ENCODE measurements around the gene CMAS.

The CMAS gene

GRCh38 chr12:22029491-22029890, 16.5 kb upstream of the CMAS start:
- H3K4me3 ChIP-seq (ENCODE audit: low read depth in 1 of 2, low read length in 2 of 2), result no peak overlapping the region
- H3K27ac ChIP-seq (ENCODE audit: low read length), result no peak overlapping the region
- H3K4me1 ChIP-seq (ENCODE audit: control insufficient read depth in 1 of 2, insufficient read depth in 2 of 2, low read length in 2 of 2), result no peaks in the 10 kb centered on the region

GRCh38 chr12:22029991-22030390, 16.0 kb upstream of the CMAS start:
- H3K9me3 ChIP-seq (ENCODE audit: control insufficient read depth in 1 of 2, low read length in 2 of 2), result no peaks in the 10 kb centered on the region
- H3K27me3 ChIP-seq (ENCODE audit: low read depth, low read length), result no peaks in the 10 kb centered on the region
- H3K4me1 ChIP-seq (ENCODE audit: control insufficient read depth in 1 of 2, insufficient read depth in 2 of 2, low read length in 2 of 2), result no peaks in the 10 kb centered on the region
- no peaks in the 10 kb centered on the region for H3K36me3 ChIP-seq (ENCODE audit: control insufficient read depth in 1 of 2, insufficient read depth in 2 of 2, low read length in 2 of 2)
- H3K27ac ChIP-seq (ENCODE audit: low read length), result no peak overlapping the region
- H3K4me3 ChIP-seq (ENCODE audit: low read depth in 1 of 2, low read length in 2 of 2), result no peak overlapping the region

More at GRCh38 chr12:22029491-22029890, 16.5 kb upstream of the CMAS start:
- Histone ChIP-seq H3K36me3 (ENCODE audit: control insufficient read depth in 1 of 2, insufficient read depth in 2 of 2, low read length in 2 of 2) (no peaks in the 10 kb centered on the region), H3K27me3 (ENCODE audit: low read depth, low read length) (no peaks in the 10 kb centered on the region), H3K9me3 (ENCODE audit: control insufficient read depth in 1 of 2, low read length in 2 of 2) (no peaks in the 10 kb centered on the region)

GRCh38 chr12:22032732-22033131, 13.3 kb upstream of the CMAS start:
- Histone ChIP-seq H3K4me1 (ENCODE audit: control insufficient read depth in 1 of 2, insufficient read depth in 2 of 2, low read length in 2 of 2) (no peaks in the 10 kb centered on the region), H3K36me3 (ENCODE audit: control insufficient read depth in 1 of 2, insufficient read depth in 2 of 2, low read length in 2 of 2) (no peaks in the 10 kb centered on the region), H3K27me3 (ENCODE audit: low read depth, low read length) (no peaks in the 10 kb centered on the region), H3K27ac (ENCODE audit: low read length) (no peak overlapping the region), H3K4me3 (ENCODE audit: low read depth in 1 of 2, low read length in 2 of 2) (no peak overlapping the region), H3K9me3 (ENCODE audit: control insufficient read depth in 1 of 2, low read length in 2 of 2) (no peaks in the 10 kb centered on the region)

GRCh38 chr12:22034709-22035506, 11.1 kb upstream of the CMAS start:
- Histone ChIP-seq H3K9me3 (ENCODE audit: control insufficient read depth in 1 of 2, low read length in 2 of 2) (no peaks in the 10 kb centered on the region), H3K4me1 (ENCODE audit: control insufficient read depth in 1 of 2, insufficient read depth in 2 of 2, low read length in 2 of 2) (no peaks in the 10 kb centered on the region), H3K27me3 (ENCODE audit: low read depth, low read length) (no peaks in the 10 kb centered on the region), H3K27ac (ENCODE audit: low read length) (no peak overlapping the region), H3K4me3 (ENCODE audit: low read depth in 1 of 2, low read length in 2 of 2) (no peak overlapping the region), H3K36me3 (ENCODE audit: control insufficient read depth in 1 of 2, insufficient read depth in 2 of 2, low read length in 2 of 2) (no peaks in the 10 kb centered on the region)

GRCh38 chr12:22037947-22038346, 8.1 kb upstream of the CMAS start:
- Histone ChIP-seq H3K4me3 (ENCODE audit: low read depth in 1 of 2, low read length in 2 of 2) (no peak overlapping the region), H3K27me3 (ENCODE audit: low read depth, low read length) (no peaks in the 10 kb centered on the region), H3K9me3 (ENCODE audit: control insufficient read depth in 1 of 2, low read length in 2 of 2) (no peaks in the 10 kb centered on the region), H3K4me1 (ENCODE audit: control insufficient read depth in 1 of 2, insufficient read depth in 2 of 2, low read length in 2 of 2) (no peaks in the 10 kb centered on the region), H3K27ac (ENCODE audit: low read length) (no peak overlapping the region), H3K36me3 (ENCODE audit: control insufficient read depth in 1 of 2, insufficient read depth in 2 of 2, low read length in 2 of 2) (no peaks in the 10 kb centered on the region)

- Histone ChIP-seq H3K27ac (ENCODE audit: low read length) (no peak overlapping the region), H3K4me1 (ENCODE audit: control insufficient read depth in 1 of 2, insufficient read depth in 2 of 2, low read length in 2 of 2) (no peaks in the 10 kb centered on the region), H3K27me3 (ENCODE audit: low read depth, low read length) (no peaks in the 10 kb centered on the region), H3K36me3 (ENCODE audit: control insufficient read depth in 1 of 2, insufficient read depth in 2 of 2, low read length in 2 of 2) (no peaks in the 10 kb centered on the region), H3K9me3 (ENCODE audit: control insufficient read depth in 1 of 2, low read length in 2 of 2) (no peaks in the 10 kb centered on the region), H3K4me3 (ENCODE audit: low read depth in 1 of 2, low read length in 2 of 2) (no peak overlapping the region)
Measured at GRCh38 chr12:22038734-22039133, 7.3 kb upstream of the CMAS start.

- Histone ChIP-seq H3K9me3 (ENCODE audit: control insufficient read depth in 1 of 2, low read length in 2 of 2) (no peaks in the 10 kb centered on the region), H3K4me3 (ENCODE audit: low read depth in 1 of 2, low read length in 2 of 2) (no peak overlapping the region), H3K36me3 (ENCODE audit: control insufficient read depth in 1 of 2, insufficient read depth in 2 of 2, low read length in 2 of 2) (no peaks in the 10 kb centered on the region), H3K27ac (ENCODE audit: low read length) (no peak overlapping the region), H3K4me1 (ENCODE audit: control insufficient read depth in 1 of 2, insufficient read depth in 2 of 2, low read length in 2 of 2) (no peaks in the 10 kb centered on the region), H3K27me3 (ENCODE audit: low read depth, low read length) (no peaks in the 10 kb centered on the region)
Measured at GRCh38 chr12:22039361-22039760, 6.7 kb upstream of the CMAS start.

GRCh38 chr12:22042976-22043669, 2.9 kb upstream of the CMAS start:
- Histone ChIP-seq H3K27ac (ENCODE audit: low read length) (no peak overlapping the region), H3K9me3 (ENCODE audit: control insufficient read depth in 1 of 2, low read length in 2 of 2) (no peaks in the 10 kb centered on the region), H3K27me3 (ENCODE audit: low read depth, low read length) (no peaks in the 10 kb centered on the region), H3K36me3 (ENCODE audit: control insufficient read depth in 1 of 2, insufficient read depth in 2 of 2, low read length in 2 of 2) (no peaks in the 10 kb centered on the region), H3K4me1 (ENCODE audit: control insufficient read depth in 1 of 2, insufficient read depth in 2 of 2, low read length in 2 of 2) (no peaks in the 10 kb centered on the region), H3K4me3 (ENCODE audit: low read depth in 1 of 2, low read length in 2 of 2) (no peak overlapping the region)

GRCh38 chr12:22043943-22044342, 2.1 kb upstream of the CMAS start:
- Histone ChIP-seq H3K4me1 (ENCODE audit: control insufficient read depth in 1 of 2, insufficient read depth in 2 of 2, low read length in 2 of 2) (no peaks in the 10 kb centered on the region), H3K4me3 (ENCODE audit: low read depth in 1 of 2, low read length in 2 of 2) (no peak overlapping the region), H3K27me3 (ENCODE audit: low read depth, low read length) (no peaks in the 10 kb centered on the region), H3K36me3 (ENCODE audit: control insufficient read depth in 1 of 2, insufficient read depth in 2 of 2, low read length in 2 of 2) (peaks cover 0 to 3% of the 10 kb centered on the region in 2 donors), H3K9me3 (ENCODE audit: control insufficient read depth in 1 of 2, low read length in 2 of 2) (no peaks in the 10 kb centered on the region), H3K27ac (ENCODE audit: low read length) (peak overlapping the region; percentile 41)

GRCh38 chr12:22044391-22044790, 1.6 kb upstream of the CMAS start:
- Histone ChIP-seq H3K4me1 (ENCODE audit: control insufficient read depth in 1 of 2, insufficient read depth in 2 of 2, low read length in 2 of 2) (no peaks in the 10 kb centered on the region), H3K27me3 (ENCODE audit: low read depth, low read length) (no peaks in the 10 kb centered on the region), H3K36me3 (ENCODE audit: control insufficient read depth in 1 of 2, insufficient read depth in 2 of 2, low read length in 2 of 2) (peaks cover 0 to 4% of the 10 kb centered on the region in 2 donors), H3K9me3 (ENCODE audit: control insufficient read depth in 1 of 2, low read length in 2 of 2) (no peaks in the 10 kb centered on the region), H3K4me3 (ENCODE audit: low read depth in 1 of 2, low read length in 2 of 2) (no peak overlapping the region), H3K27ac (ENCODE audit: low read length) (peak overlapping the region; percentile 41)

- Histone ChIP-seq H3K27ac (ENCODE audit: low read length) (peak overlapping the region; percentile 81), H3K27me3 (ENCODE audit: low read depth, low read length) (no peaks in the 10 kb centered on the region), H3K4me3 (ENCODE audit: low read depth in 1 of 2, low read length in 2 of 2) (peak overlapping the region; percentile 92 to 97), H3K9me3 (ENCODE audit: control insufficient read depth in 1 of 2, low read length in 2 of 2) (no peaks in the 10 kb centered on the region), H3K36me3 (ENCODE audit: control insufficient read depth in 1 of 2, insufficient read depth in 2 of 2, low read length in 2 of 2) (peaks cover 0 to 4% of the 10 kb centered on the region in 2 donors), H3K4me1 (ENCODE audit: control insufficient read depth in 1 of 2, insufficient read depth in 2 of 2, low read length in 2 of 2) (peaks cover 0 to 5% of the 10 kb centered on the region in 2 donors)
Measured at GRCh38 chr12:22046968-22047390, 961 bp downstream of the CMAS start.
